Tibial nerve (tissue), 4 donors: ENCODE results near the gene LHFPL3. TPM values are rescaled to one million over a fixed set of nuclear protein-coding genes. Genes with fewer than 3 reads are reported as not detected.
A peak's percentile ranks its signal among the peaks of the same experiment; 100 is the strongest.
"Not testable (repeated sequence)": the region's sequence is repeated elsewhere in the genome, so short reads cannot be mapped to it uniquely, and the experiment has no call there.

Experiments
- DNase-seq, 2 donors: peaks; one replicate each; pipeline ENCODE4 v3.0.0-alpha.2; 2019; ENCODE audit warnings: low spot score in 2 of 2
- H3K27ac ChIP-seq, 4 donors: fragments of 200-600 bp; sonication (generic) in 3 of 4; one replicate each; pipeline ENCODE4 v1.5.1; 2017 to 2019; ENCODE audit warnings: mild to moderate bottlenecking in 1 of 4
- H3K27me3 ChIP-seq, 2 donors: fragments of 200-600 bp; sonication (generic) in 1 of 2; one replicate each; pipeline versions ENCODE4 v1.5.1 to v1.6.0; 2017 to 2019
- H3K36me3 ChIP-seq, 3 donors: fragments of 200-600 bp; sonication (generic); one replicate each; pipeline ENCODE4 v1.5.1; 2018 to 2019
- H3K4me1 ChIP-seq, 4 donors: fragments of 200-600 bp; sonication (generic) in 3 of 4; one replicate each; pipeline ENCODE4 v1.5.1; 2017 to 2019
- H3K4me3 ChIP-seq, 4 donors: fragments of 200-600 bp; sonication (generic) in 3 of 4; one replicate each; pipeline ENCODE4 v1.5.1; 2017 to 2019; ENCODE audit warnings: mild to moderate bottlenecking in 1 of 4, moderate library complexity in 1 of 4
- H3K9me3 ChIP-seq, 4 donors: fragments of 200-600 bp; sonication (generic) in 3 of 4; one replicate each; pipeline ENCODE4 v1.5.1; 2017 to 2019
- CTCF ChIP-seq, 5 experiments: fragments of 200-600 bp in 3 of 5; fragments of 450-650 bp in 2 of 5; sonication (generic) in 3 of 5; IDR thresholded peaks; one replicate each; pipeline ENCODE4 v1.5.1; 2016 to 2019; ENCODE audit warnings: antibody characterized with exemption in 5 of 5, mild to moderate bottlenecking in 3 of 5, moderate library complexity in 2 of 5
- EP300 ChIP-seq, 2 donors: sonication (generic); formaldehyde crosslinking; IDR thresholded peaks; one replicate each; pipeline ENCODE4 v1.6.1; 2017; ENCODE audit warnings: antibody characterized with exemption in 2 of 2, mild to moderate bottlenecking in 1 of 2
- POLR2A ChIP-seq, 2 donors: fragments of 450-650 bp; IDR thresholded peaks; one replicate each; pipeline ENCODE4 v1.6.1; 2017; ENCODE audit warnings: antibody characterized with exemption in 2 of 2, mild to moderate bottlenecking in 2 of 2, moderate library complexity in 2 of 2
- WGBS, 2 donors: methylation state at CpG; one replicate each; pipeline ENCODE4 v1.1.5; 2018; 5-methylcytosine and 5-hydroxymethylcytosine counted together
- total RNA-seq, 4 donors: library from RNA; depleted of rRNA; stranded (reverse); fragments of >200 nt; gene quantifications; one replicate each; pipeline ENCODE4 v1.1.0, GENCODE V29; 2016

Gene LHFPL3
- total RNA-seq, 4 donors from 2014 or later: not detected

- no peaks in the 10 kb centered on the region for H3K9me3 ChIP-seq
- no peak for DNase-seq
- 53 to 64% methylated on average over 5 of the region's 5 CpGs for WGBS, 2 donors
- peak overlapping the region in 2 of 4 donors; percentile 73 to 74 for H3K27ac ChIP-seq
- no peak for TF ChIP-seq POLR2A (IDR thresholded peaks at IDR 0.05)
- no peak for TF ChIP-seq EP300 (IDR thresholded peaks at IDR 0.05)
- no peak for TF ChIP-seq CTCF (IDR thresholded peaks at IDR 0.05)
- H3K4me1 ChIP-seq: peaks cover 0 to 25% (median 6%) of the 10 kb centered on the region in 4 donors
- no peaks in the 10 kb centered on the region for H3K36me3 ChIP-seq
- H3K27me3 ChIP-seq: no peaks in the 10 kb centered on the region
- no peak overlapping the region for H3K4me3 ChIP-seq
Measured at GRCh38 chr7:104922182-104923009, 594.0 kb downstream of the LHFPL3 start.

DNA sequence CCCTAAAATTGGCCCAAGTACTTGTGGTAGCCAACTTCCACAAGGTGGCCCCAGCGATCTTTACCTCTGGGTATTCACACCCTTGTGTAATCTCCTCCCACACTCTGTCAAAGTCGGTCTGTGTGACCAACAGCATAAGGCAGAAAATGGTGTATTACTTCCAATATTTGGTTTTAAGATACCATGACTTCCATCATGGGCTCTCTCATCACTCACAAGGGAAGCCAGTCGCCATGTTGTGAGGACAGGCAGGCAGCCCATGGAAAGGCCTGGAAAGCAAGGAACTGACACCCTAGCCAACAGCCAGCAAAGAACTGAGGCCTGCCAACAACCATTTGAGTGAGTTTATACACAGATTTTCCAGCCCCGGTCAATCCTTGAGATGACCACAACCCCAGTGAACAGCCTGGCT is 594.6 kb downstream of the LHFPL3 start:
- peaks cover 0 to 25% (median 6%) of the 10 kb centered on the region in 4 donors for H3K4me1 ChIP-seq
- no peaks in the 10 kb centered on the region for H3K27me3 ChIP-seq
- peak in 1 of 2 donors; percentile 82 for TF ChIP-seq EP300 (IDR thresholded peaks at IDR 0.05)
- peak; percentile 72 to 86 (median 75) for TF ChIP-seq CTCF (IDR thresholded peaks at IDR 0.05)
- TF ChIP-seq POLR2A (IDR thresholded peaks at IDR 0.05): no peak
- WGBS, 2 donors: 28 to 29% methylated on average over 4 of the region's 4 CpGs
- DNase-seq: peak; percentile 52 to 74
- H3K36me3 ChIP-seq: no peaks in the 10 kb centered on the region
- H3K27ac ChIP-seq: peak overlapping the region in 3 of 4 donors; percentile 71 to 74 (median 73)
- no peaks in the 10 kb centered on the region for H3K9me3 ChIP-seq
- no peak overlapping the region for H3K4me3 ChIP-seq

GRCh38 chr7:104926189-104926588 is 597.8 kb downstream of the LHFPL3 start:
- H3K27me3 ChIP-seq, H3K9me3 ChIP-seq, H3K4me3 ChIP-seq, DNase-seq, H3K27ac ChIP-seq, H3K36me3 ChIP-seq: not testable (repeated sequence)
- 79 to 91% methylated on average over 5 of the region's 5 CpGs for WGBS, 2 donors
- peaks cover 0 to 23% (median 6%) of the 10 kb centered on the region in 4 donors for H3K4me1 ChIP-seq

GRCh38 chr7:104926601-104927041 is 598.2 kb downstream of the LHFPL3 start:
- Histone ChIP-seq H3K27me3 (no peaks in the 10 kb centered on the region), H3K9me3 (no peaks in the 10 kb centered on the region), H3K36me3 (no peaks in the 10 kb centered on the region), H3K27ac (peak overlapping the region in 1 of 4 donors; percentile 2), H3K4me1 (peaks cover 0 to 27% (median 6%) of the 10 kb centered on the region in 4 donors), H3K4me3 (no peak overlapping the region)
- 72 to 73% methylated on average over 5 of the region's 5 CpGs for WGBS, 2 donors
- no peak for TF ChIP-seq POLR2A (IDR thresholded peaks at IDR 0.05)
- no peak for TF ChIP-seq CTCF (IDR thresholded peaks at IDR 0.05)
- TF ChIP-seq EP300 (IDR thresholded peaks at IDR 0.05): no peak
- no peak for DNase-seq

DNA sequence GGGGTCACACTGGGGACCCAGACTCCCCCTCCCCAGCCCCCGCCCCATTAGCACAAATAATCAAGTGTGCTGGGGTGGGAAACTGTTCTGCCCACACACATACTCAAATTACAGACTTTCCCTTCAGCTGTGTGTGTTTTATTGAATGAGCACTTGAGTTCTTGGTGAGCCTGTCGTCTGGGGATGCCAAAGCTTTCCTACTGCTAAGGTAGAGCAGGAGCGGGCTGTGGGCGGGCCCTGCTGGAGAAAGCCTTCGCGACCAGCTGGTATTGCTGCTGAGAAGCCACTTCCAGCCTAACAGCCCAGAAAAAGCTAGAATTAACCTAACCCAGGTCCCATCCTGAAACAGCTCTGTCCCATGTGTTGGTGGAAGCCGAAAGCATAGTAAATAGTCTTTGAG is 598.7 kb downstream of the LHFPL3 start:
- Histone ChIP-seq H3K9me3 (no peaks in the 10 kb centered on the region), H3K27me3 (no peaks in the 10 kb centered on the region), H3K36me3 (no peaks in the 10 kb centered on the region), H3K4me1 (peaks cover 0 to 27% (median 6%) of the 10 kb centered on the region in 4 donors), H3K27ac (peak overlapping the region in 1 of 4 donors; percentile 2), H3K4me3 (no peak overlapping the region)
- TF ChIP-seq POLR2A (IDR thresholded peaks at IDR 0.05) (no peak), CTCF (IDR thresholded peaks at IDR 0.05) (no peak), EP300 (IDR thresholded peaks at IDR 0.05) (no peak)
- DNase-seq: no peak
- 52 to 65% methylated on average over 7 of the region's 7 CpGs for WGBS, 2 donors
